ENCODE results near the gene SEMA5A. TPM values are rescaled to one million over a fixed set of nuclear protein-coding genes. Genes with fewer than 3 reads are reported as not detected.
"Not testable (repeated sequence)": the region's sequence is repeated elsewhere in the genome, so short reads cannot be mapped to it uniquely, and the experiment has no call there.

Gene SEMA5A
- polyA plus RNA-seq, 12 donors, result 28.2 to 49.1 (median 36.4) TPM; not detected in 1

DNA sequence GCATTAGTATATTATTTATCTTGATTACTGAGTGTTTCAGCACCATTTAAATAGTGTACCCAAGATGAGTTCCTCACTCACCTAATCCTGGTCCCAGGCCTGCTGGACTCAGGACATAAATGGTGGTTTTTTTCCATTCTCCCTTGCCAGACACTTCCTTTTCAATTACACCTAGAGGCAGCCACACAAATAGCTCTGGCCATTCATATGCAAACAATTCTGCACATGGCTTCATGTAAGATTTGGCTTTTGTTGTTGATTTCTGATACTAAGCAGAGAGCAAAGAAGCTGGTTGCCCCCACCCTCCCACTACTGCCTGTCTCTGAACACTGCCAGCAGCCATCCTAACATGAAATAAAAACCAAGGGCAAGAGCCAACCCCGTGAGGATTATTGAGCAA is 180.4 kb downstream of the SEMA5A start:
- DNase-seq, result no peak

DNA sequence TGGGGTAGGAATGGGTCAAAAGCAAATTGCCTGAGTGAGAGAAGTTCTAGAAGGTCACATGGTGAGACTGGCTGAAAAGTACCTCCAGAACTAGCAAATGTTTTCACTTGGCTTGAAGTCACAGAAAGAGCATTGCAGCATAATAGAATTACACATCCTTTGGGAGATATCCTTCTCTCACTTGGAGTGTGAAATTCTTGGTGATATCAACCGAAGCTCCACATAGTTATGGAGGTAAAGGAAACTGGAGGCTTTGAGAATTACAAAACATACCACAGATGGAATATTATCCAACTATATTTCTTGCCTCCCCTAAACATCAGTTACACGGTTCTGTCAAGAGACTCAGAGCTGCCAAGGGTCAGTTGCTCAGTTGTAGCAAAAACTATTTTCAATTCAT is 182.4 kb downstream of the SEMA5A start:
- DNase-seq, result peak; percentile 38

DNA sequence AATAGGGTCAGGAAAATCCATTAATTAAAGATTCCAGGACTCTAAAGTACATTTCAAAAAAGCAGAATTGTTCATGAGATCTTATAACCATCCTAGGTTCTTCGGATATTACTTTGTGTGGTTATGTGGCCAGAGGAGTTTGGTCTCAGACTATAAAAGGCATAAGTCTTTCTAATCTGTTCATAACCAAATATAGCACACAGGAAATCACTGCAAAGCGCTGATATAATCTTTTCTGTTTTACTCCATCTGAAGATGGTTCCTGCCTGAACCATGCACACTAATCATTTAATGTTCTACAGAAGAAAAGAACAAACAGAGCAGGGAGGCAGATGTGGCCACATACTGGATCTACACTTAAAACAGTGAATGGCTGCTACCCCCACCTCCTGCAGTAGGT is 182.8 kb downstream of the SEMA5A start:
- no peak for DNase-seq

DNA sequence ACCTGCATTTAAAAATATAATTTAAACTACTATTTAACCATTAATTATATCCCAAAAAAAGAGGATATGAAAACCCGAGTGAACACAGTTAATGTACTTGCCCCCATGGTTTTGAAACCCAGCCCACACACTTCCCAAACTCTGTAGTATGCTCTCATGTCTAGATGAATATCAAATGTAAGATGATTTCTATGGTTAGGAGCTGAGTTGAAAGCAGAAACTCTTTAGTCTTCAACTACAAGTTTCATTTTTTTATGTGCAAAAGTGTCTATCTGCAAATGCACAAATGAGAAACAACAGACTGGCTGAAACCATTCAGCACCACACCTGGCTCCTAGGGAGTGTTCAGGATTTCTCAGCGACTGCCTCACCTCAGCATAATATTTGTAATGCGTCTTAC is 183.3 kb downstream of the SEMA5A start:
- no peak for DNase-seq

- no peak for DNase-seq
These were observed 184.0 kb downstream of the SEMA5A start for GRCh38 chr5:9361835-9362234.

GRCh38 chr5:9358961-9359685 is 186.8 kb downstream of the SEMA5A start:
- DNase-seq, result no peak

- DNase-seq, result no peak
These were observed 189.5 kb downstream of the SEMA5A start for GRCh38 chr5:9356351-9356825.

DNA sequence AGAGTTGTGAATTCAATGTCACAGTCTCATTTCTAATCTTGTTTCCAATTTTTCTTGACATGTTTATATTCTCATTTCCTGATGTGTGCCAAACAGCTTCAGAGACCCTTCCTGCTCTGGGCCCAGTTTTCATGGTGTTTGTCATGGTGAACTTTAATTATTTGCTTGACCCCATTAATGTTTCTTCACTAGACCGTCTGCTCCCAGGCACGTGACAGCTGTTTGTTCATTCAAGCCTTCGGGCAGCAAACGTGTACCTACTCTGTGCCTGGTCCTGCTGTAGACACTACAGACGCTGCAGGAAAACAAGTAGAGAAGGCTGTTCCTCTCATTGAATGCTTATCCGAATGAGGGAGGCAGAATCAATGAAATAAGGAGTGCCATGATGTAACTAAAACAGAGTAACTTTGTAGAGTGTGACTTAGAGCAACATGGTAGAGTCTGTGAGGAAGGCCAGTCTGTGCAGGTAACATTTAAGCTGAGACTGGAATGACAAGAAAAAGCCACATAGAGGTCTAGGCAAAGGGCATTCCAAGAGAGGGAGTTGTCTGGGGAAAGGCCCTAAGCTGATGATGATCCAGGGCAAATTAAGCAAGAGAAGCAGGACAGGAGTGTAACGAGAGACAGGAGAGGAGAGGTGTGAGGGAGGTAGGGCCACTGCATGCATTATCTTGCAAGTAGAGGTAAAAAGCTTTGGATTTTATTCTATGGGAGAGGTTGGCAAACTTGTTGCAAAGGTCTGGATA is 191.4 kb downstream of the SEMA5A start:
- no peak for DNase-seq

DNA sequence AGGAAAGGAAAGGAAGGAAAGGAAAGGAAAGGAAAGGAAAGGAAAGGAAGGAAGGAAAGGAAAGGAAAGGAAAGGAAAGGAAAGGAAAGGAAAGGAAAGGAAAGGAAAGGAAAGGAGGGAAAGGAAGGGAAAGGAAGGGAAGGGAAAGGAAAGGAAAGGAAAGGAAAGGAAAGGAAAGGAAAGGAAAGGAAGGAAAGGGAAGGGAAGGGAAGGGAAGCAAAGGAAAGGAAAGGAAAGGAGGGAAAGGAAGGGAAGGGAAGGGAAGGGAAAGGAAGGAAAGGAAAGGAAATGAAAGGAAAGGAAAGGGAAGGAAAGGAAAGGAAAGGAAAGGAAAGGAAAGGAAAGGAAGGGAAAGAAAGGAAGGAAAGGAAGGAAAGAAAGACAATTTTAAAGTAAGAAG is 192.8 kb downstream of the SEMA5A start:
- DNase-seq, result not testable (repeated sequence)

GRCh38 chr5:9351546-9351945 is 194.3 kb downstream of the SEMA5A start:
- DNase-seq, result peak; percentile 17

DNA sequence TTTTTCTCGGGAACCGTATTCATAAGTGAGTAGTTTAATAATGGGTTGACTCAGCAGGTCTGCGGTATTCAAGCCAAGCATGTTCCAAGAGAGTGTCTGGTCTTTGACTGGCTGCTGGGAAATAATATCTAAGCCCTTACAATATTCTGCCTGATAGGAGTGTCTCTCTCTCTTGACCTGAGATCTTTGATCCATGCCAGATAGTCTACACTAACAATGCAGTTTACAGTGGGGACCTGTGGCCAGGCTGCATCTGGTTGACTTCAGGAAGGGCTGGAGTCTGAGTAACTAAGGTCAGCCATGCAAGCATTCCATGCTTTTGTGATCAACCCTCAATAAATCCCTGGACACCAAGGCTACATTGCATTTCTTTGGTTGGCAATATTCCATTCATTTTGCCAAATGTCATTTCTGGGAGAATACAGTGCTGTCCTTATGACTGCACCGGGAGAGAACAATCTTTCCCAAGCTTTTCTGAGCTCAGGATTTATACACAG is 195.5 kb downstream of the SEMA5A start:
- no peak for DNase-seq

DNA sequence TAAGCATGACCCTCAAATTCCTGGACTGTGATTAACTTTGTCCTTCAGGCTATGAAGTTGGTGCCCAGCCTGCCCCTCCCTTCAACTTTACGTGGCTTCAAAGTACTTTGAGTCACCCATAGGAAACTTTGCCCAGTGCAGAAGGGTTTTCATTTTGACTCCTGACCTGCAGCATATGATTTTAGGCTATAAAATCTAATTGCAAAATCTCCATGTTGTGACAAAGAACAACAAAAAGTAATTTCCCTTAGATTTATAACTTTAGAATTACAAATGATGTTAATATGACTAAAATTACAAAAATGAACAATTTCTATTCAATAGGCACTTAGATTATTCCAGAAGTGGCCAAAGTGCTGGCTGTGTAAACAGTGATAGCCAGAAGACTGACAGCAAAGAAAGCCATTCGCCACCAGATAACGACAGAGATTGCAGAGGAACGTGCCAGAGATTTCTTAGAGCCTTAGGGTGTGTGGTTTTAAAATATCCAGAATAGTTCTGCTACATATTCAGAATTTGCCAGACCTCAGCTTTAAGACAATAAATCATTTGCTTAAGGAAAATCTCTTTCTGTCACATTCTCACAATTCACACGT is 197.4 kb downstream of the SEMA5A start:
- no peak for DNase-seq

DNA sequence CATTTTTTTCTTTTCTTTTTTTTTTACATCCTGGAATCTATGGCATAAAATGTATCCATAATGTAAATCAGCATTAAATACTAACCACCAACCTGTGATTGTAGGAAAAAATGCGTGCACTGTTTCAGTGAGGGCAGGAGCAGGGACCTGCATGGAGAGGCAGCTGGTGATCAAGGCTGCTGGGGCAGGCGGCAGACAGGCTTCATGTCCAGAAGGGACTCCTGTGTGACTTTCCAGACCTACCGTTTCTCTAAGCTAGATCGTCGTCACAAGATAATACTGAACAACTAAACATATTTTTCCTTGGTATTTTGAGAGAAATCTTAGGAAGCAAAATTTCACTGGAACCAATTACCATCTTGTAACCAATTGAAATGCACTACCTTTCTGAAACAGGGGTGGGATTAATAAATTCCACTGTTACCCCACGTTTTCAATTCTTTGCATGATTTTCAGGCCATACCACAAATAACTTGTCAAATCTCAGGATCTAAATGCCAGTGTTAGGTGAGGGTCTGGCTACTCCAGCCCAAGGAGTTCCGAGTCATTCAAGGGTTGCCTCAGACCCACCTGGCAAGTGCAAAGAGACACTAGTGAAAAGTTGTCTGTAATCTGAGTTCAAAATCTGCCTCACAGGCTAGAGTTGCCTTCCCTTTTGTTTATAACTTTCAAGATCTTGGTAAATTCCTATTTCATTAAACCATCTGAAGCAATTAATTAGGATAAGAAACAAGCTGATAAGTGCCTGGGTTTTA is 198.2 kb downstream of the SEMA5A start:
- DNase-seq, result no peak

DNA sequence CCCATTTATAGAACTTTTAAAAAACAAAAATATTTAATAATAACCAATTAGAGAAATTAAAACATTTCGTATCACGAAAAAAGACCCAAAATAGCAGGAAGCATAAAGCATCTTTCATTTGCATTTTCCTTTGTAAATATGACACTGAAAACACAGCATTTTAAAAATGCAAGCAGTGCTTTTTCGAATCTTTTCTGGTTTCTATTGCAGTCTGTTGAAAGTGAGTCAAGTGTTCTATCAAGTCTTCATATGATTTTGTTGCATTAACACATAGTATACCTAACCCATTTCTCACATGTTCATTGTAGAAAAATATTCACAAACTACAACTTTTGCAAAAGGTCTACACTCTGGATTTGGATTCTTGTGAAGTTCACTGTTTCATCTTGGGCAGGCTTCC is 198.8 kb downstream of the SEMA5A start:
- no peak for DNase-seq

- no peak for DNase-seq
These were observed 201.1 kb downstream of the SEMA5A start for GRCh38 chr5:9344751-9345240.

GRCh38 chr5:9343146-9343850 is 202.6 kb downstream of the SEMA5A start:
- no peak for DNase-seq

GRCh38 chr5:9342161-9342787 is 203.6 kb downstream of the SEMA5A start:
- DNase-seq, result no peak

GRCh38 chr5:9340085-9340484 is 205.8 kb downstream of the SEMA5A start:
- DNase-seq, result no peak

GRCh38 chr5:9339206-9339818 is 206.6 kb downstream of the SEMA5A start:
- no peak for DNase-seq

GRCh38 chr5:9338796-9339195 is 207.1 kb downstream of the SEMA5A start:
- DNase-seq, result no peak

Data from muscle of arm (tissue), 12 donors.